B cell (primary cell): Measurements from ENCODE around the gene USP1. TPM values are rescaled to one million over a fixed set of nuclear protein-coding genes. Genes with fewer than 3 reads are reported as not detected.

ENCODE experiments used
- ATAC-seq: fragments of 200-7000 bp; cut with Tn5 transposase; one replicate; pipeline ENCODE4 v1.10.0; 2021; ENCODE audit warnings: low read depth, mild to moderate bottlenecking, moderate number of reproducible peaks, moderate library complexity
- CTCF ChIA-PET: fragments of 350-600 bp; sonication (Branson Sonifier 250); formaldehyde crosslinking; loops from one replicate; lab custom pipeline; 2021; ENCODE audit warnings: antibody characterized with exemption, inconsistent platforms; lab: Charles Lee
- POLR2A ChIA-PET: fragments of 350-600 bp; sonication (Branson Sonifier 250); formaldehyde crosslinking; loops from one replicate; lab custom pipeline; 2021; ENCODE audit warnings: antibody characterized with exemption; lab: Charles Lee
- DNase-seq: peaks from one replicate; pipeline ENCODE4 v3.0.0; 2013
- H2AFZ ChIP-seq: 2 replicates; pipeline ENCODE4 v1.6.1; 2012; ENCODE audit warnings: mild to moderate bottlenecking, low read depth, low read length; ENCODE audit not compliant: insufficient read depth, poor library complexity, severe bottlenecking
- H3K27ac ChIP-seq, 2 donors: 1 replicate in 1 of 2; 2 replicates in 1 of 2; pipeline ENCODE4 v1.5.1; 2012 to 2013; ENCODE audit warnings: low read length in 2 of 2, mild to moderate bottlenecking in 2 of 2, moderate library complexity in 1 of 2
- H3K27me3 ChIP-seq, 4 experiments: fragments of 200-600 bp in 1 of 4; sonication (generic) in 1 of 4; replicated peaks in 1 of 4; 1 replicate in 2 of 4; 2 replicates in 2 of 4; pipeline versions ENCODE4 v1.6.1 to v1.7.0; 2013 to 2016; ENCODE audit warnings: low read length in 3 of 4, mild to moderate bottlenecking in 2 of 4, mixed read lengths in 1 of 4, moderate library complexity in 1 of 4; ENCODE audit not compliant: insufficient read depth in 4 of 4, control insufficient read depth in 3 of 4; ENCODE audit errors: control extremely low read depth in 1 of 4
- H3K36me3 ChIP-seq, 2 experiments: replicated peaks in 1 of 2; 1 replicate in 1 of 2; 2 replicates in 1 of 2; pipeline versions ENCODE4 v1.6.1 to v1.7.1; 2013; ENCODE audit warnings: low read length in 1 of 2; ENCODE audit not compliant: insufficient read depth in 2 of 2, control insufficient read depth in 1 of 2; ENCODE audit errors: control extremely low read depth in 1 of 2, extremely low read depth in 1 of 2
- H3K4me1 ChIP-seq, 2 donors: fragments of 200-600 bp in 1 of 2; sonication (generic) in 1 of 2; 1 replicate in 1 of 2; 2 replicates in 1 of 2; pipeline versions ENCODE4 v1.5.1 to v1.6.1; 2013 to 2017; ENCODE audit warnings: low read length in 2 of 2; ENCODE audit not compliant: control insufficient read depth in 2 of 2, insufficient read depth in 2 of 2
- H3K4me2 ChIP-seq: replicated peaks from 2 replicates; pipeline ENCODE3; 2012; ENCODE audit warnings: mild to moderate bottlenecking, low read depth, low read length; ENCODE audit not compliant: poor library complexity, severe bottlenecking
- H3K4me3 ChIP-seq, 5 experiments: fragments of 200-600 bp in 1 of 5; sonication (generic) in 1 of 5; 1 replicate in 3 of 5; 2 replicates in 2 of 5; pipeline versions ENCODE4 v1.5.1 to v1.7.0; 2011 to 2016; ENCODE audit warnings: low read length in 4 of 5, mild to moderate bottlenecking in 4 of 5, low read depth in 2 of 5, control low read depth in 1 of 5, moderate library complexity in 1 of 5; ENCODE audit not compliant: insufficient read depth in 1 of 5; ENCODE audit errors: control extremely low read depth in 1 of 5, extremely low read depth in 1 of 5
- H3K79me2 ChIP-seq: fragments of 200-600 bp; sonication (generic); one replicate; pipeline ENCODE4 v1.6.0; 2016; ENCODE audit warnings: low read length; ENCODE audit not compliant: control insufficient read depth, insufficient read depth
- H3K9ac ChIP-seq: fragments of 200-600 bp; sonication (generic); 2 replicates; pipeline ENCODE4 v1.6.1; 2017; ENCODE audit warnings: mild to moderate bottlenecking, low read length, moderate library complexity
- H3K9me3 ChIP-seq, 3 donors: one replicate each; pipeline versions ENCODE4 v1.6.1 to v1.7.1; 2013; ENCODE audit warnings: low read length in 2 of 3; ENCODE audit not compliant: control insufficient read depth in 2 of 3, insufficient read depth in 1 of 3; ENCODE audit errors: control extremely low read depth in 1 of 3
- H4K20me1 ChIP-seq: 2 replicates; pipeline ENCODE4 v1.6.0; 2012; ENCODE audit warnings: mild to moderate bottlenecking, low read length; ENCODE audit not compliant: insufficient read depth, control insufficient read depth, poor library complexity, severe bottlenecking
- H3K27ac Mint-ChIP-seq: one replicate; pipeline ENCODE4 v1.8.0; 2021; ENCODE audit warnings: mixed read lengths
- H3K27me3 Mint-ChIP-seq: one replicate; pipeline ENCODE4 v1.8.0; 2021; ENCODE audit warnings: mixed read lengths
- H3K4me1 Mint-ChIP-seq: one replicate; pipeline ENCODE4 v1.8.0; 2021; ENCODE audit warnings: mixed read lengths
- H3K4me3 Mint-ChIP-seq: one replicate; pipeline ENCODE4 v1.8.0; 2021; ENCODE audit warnings: mixed read lengths
- H3K9me3 Mint-ChIP-seq: one replicate; pipeline ENCODE4 v1.8.0; 2022; ENCODE audit warnings: mixed read lengths; ENCODE audit not compliant: insufficient read depth
- CTCF ChIP-seq: fragments of 200-600 bp; IDR thresholded peaks from one replicate; pipeline ENCODE4 v1.8.0; 2022; ENCODE audit warnings: antibody characterized with exemption, mild to moderate bottlenecking
- EZH2 ChIP-seq: IDR thresholded peaks from 2 replicates; pipeline ENCODE4 v1.6.1; 2012; ENCODE audit warnings: borderline replicate concordance, low read depth, mild to moderate bottlenecking, moderate library complexity, low read length; ENCODE audit not compliant: insufficient read depth, poor library complexity, severe bottlenecking
- WGBS: methylation state at CpG from one replicate; pipeline ENCODE4 v1.1.5; 2013; ENCODE audit warnings: missing lambda C conversion rate; ENCODE audit not compliant: insufficient coverage; 5-methylcytosine and 5-hydroxymethylcytosine counted together
- intact Hi-C: fragments of 100-400 bp; cut with micrococcal nuclease; formaldehyde crosslinking; loops from one replicate; pipeline ENCODE4 v1.10.0; 2022
- polyA plus RNA-seq: library from polyadenylated mRNA; depleted of rRNA; stranded (reverse); fragments of >200 nt; gene quantifications from 2 replicates; pipeline ENCODE4 v1.2.3, GENCODE V29; 2012
- total RNA-seq, 2 donors: library from RNA; stranded (reverse); fragments of 120-200 nt in 1 of 2; gene quantifications; 1 replicate in 1 of 2; 2 replicates in 1 of 2; pipeline versions ENCODE4 v1.2.3 to v1.2.4, GENCODE V29; 2013 to 2022

Gene USP1
- total and polyA plus RNA-seq, 2 donors (not counting 1 experiment from before 2014, with no cell fraction given): 6.1 to 32.7 TPM

DNA sequence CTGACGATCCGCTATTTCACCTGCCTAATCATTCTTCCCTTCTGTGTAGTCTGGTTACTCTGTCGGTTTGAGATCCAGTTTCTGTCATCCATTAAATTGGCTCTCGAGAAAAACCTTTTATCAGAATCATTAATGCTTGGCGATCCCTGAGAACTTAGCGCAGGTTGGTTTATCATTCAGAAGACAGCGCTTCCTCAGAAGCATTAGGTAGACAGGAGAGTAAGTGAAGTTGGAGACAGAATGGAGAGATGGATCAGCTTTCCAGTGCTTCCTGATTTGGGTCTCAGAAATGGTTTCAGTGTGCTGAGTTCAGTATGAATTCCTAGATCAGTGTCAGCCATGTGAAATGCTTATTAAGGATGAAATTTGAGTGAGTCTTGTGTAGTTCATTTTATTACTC, 1.3 kb downstream of the USP1 start:
- Mint-ChIP-seq H3K4me3 (peak overlapping the region; percentile 98), H3K27me3 (no peaks in the 10 kb centered on the region), H3K9me3 (no peaks in the 10 kb centered on the region), H3K4me1 (peaks cover 49% of the 10 kb centered on the region), H3K27ac (peak overlapping the region; percentile 78)
- ChIA-PET POLR2A (interaction anchor here (0.5 kb wide), 1 partner anchor 1361 kb away, joined by 6 read pairs; no protein-coding TSS in a partner anchor), CTCF (no interaction called here)
- peaks cover 20 to 28% of the 10 kb centered on the region in 2 donors for H3K4me1 ChIP-seq
- H3K4me3 ChIP-seq: peak overlapping the region; percentile 87 to 98 (median 97)
- peak overlapping the region; percentile 96 for H2AFZ ChIP-seq
- H3K27ac ChIP-seq: peak overlapping the region in 1 of 2 donors; percentile 97
- peak overlapping the region; percentile 89 for H3K4me2 ChIP-seq
- DNase-seq (peak; percentile 34), ATAC-seq (no peak)
- intact Hi-C loops: loop anchor here (5.0 kb wide), 3 partner anchors 249 to 1361 kb away; partner anchors contain the start of genes DOCK7 and PATJ
- no peaks in the 10 kb centered on the region for H3K9me3 ChIP-seq
- peaks cover 2 to 11% of the 10 kb centered on the region in 2 experiments for H3K36me3 ChIP-seq
- TF ChIP-seq EZH2 (no peak), CTCF (no peak)
- H4K20me1 ChIP-seq: peaks cover 7% of the 10 kb centered on the region
- peak overlapping the region; percentile 93 for H3K9ac ChIP-seq
- H3K27me3 ChIP-seq: no peaks in the 10 kb centered on the region
- 0% methylated on average over 3 of the region's 7 CpGs for WGBS
- peaks cover 50% of the 10 kb centered on the region for H3K79me2 ChIP-seq

DNA sequence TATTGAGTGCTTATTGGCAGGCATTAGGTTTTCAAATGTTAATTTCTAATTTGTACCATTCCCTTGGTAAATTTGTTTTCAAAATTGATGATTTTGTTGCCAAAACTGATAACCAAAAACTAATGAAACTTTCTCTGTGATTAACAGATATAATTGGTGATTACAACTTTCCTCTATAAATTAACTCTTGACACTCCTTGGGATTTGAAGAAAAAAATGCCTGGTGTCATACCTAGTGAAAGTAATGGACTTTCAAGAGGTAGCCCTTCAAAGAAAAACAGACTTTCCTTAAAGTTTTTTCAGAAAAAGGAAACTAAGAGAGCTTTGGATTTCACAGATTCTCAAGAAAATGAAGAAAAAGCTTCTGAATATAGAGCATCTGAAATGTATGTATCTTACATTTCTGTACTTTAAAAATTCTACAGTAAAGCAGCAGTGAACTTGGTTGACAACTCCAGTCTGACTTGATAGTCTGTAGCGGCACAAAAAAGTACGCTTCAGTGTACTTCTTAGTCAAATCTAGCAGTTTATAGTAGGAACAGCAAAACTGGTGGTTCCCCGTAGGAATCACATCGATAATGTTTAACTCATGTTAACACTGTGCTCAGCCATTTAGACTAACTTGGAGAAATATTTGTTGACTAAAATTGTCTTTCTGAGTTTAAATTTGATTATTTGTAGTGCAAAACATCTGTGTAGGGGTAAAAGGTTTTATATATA, 3.0 kb downstream of the USP1 start:
- Histone ChIP-seq H3K36me3 (peaks cover 3 to 14% of the 10 kb centered on the region in 2 experiments), H3K4me2 (peak overlapping the region; percentile 89), H3K4me3 (peak overlapping the region in 1 of 5 experiments; percentile 22), H3K9me3 (no peaks in the 10 kb centered on the region), H2AFZ (no peak overlapping the region), H4K20me1 (peaks cover 7% of the 10 kb centered on the region), H3K9ac (peak overlapping the region; percentile 3), H3K79me2 (peaks cover 50% of the 10 kb centered on the region), H3K4me1 (peaks cover 20 to 31% of the 10 kb centered on the region in 2 donors), H3K27ac (no peak overlapping the region), H3K27me3 (no peaks in the 10 kb centered on the region)
- intact Hi-C loops: loop anchor here (5.0 kb wide), 3 partner anchors 247 to 1363 kb away; partner anchors contain the start of genes DOCK7 and PATJ
- POLR2A ChIA-PET: no interaction called here
- Mint-ChIP-seq H3K27ac (no peak overlapping the region), H3K4me1 (peaks cover 48% of the 10 kb centered on the region), H3K4me3 (peak overlapping the region; percentile 41), H3K27me3 (no peaks in the 10 kb centered on the region), H3K9me3 (no peaks in the 10 kb centered on the region)
- no peak for ATAC-seq
- DNase-seq: peak; percentile 21
- CTCF ChIA-PET: interaction anchor here (0.6 kb wide), 1 partner anchor 1005 kb away, joined by 4 read pairs; no protein-coding TSS in a partner anchor
- WGBS: 67% methylated on average over 2 of the region's 4 CpGs
- no peak for TF ChIP-seq CTCF
- no peak for TF ChIP-seq EZH2
